B cell (primary cell): Measurements from ENCODE around the gene THY1.
A peak's percentile ranks its signal among the peaks of the same experiment; 100 is the strongest.

Experiments used
- EZH2 ChIP-seq: IDR thresholded peaks from 2 replicates; pipeline ENCODE4 v1.6.1; 2012; ENCODE audit warnings: borderline replicate concordance, low read depth, mild to moderate bottlenecking, moderate library complexity, low read length; ENCODE audit not compliant: insufficient read depth, poor library complexity, severe bottlenecking
- TF ChIP-seq, protein P1 (sequence below): fragments of 200-600 bp; IDR thresholded peaks from one replicate; pipeline ENCODE4 v1.8.0; 2022; ENCODE audit warnings: antibody characterized with exemption, mild to moderate bottlenecking

DNA sequence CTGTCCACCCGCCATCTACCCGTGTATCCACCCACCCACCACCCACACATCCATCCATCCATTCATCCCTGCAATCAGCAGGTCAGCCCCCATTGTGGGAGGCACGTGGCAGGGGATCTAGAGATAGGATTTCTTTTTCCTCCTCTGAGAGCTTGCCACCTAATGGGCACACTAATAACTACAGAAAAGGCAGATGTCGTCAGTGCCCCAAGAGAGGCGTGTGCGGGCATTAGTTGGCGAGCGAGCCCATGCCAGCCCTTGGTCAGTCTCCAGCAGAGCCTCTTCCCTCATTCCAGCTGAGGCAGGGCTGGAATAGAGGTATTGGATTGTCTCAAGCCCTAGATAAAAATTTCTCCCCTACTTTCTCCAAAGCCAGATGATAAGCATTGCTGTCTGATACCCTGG is 51.2 kb downstream of the THY1 start:
- no peak for TF ChIP-seq EZH2
- TF ChIP-seq, protein P1, sequence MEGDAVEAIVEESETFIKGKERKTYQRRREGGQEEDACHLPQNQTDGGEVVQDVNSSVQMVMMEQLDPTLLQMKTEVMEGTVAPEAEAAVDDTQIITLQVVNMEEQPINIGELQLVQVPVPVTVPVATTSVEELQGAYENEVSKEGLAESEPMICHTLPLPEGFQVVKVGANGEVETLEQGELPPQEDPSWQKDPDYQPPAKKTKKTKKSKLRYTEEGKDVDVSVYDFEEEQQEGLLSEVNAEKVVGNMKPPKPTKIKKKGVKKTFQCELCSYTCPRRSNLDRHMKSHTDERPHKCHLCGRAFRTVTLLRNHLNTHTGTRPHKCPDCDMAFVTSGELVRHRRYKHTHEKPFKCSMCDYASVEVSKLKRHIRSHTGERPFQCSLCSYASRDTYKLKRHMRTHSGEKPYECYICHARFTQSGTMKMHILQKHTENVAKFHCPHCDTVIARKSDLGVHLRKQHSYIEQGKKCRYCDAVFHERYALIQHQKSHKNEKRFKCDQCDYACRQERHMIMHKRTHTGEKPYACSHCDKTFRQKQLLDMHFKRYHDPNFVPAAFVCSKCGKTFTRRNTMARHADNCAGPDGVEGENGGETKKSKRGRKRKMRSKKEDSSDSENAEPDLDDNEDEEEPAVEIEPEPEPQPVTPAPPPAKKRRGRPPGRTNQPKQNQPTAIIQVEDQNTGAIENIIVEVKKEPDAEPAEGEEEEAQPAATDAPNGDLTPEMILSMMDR = peak; percentile 13
